Esophagus muscularis mucosa (tissue), 4 donors: ENCODE data around the gene GPX7. TPM values are rescaled to one million over a fixed set of nuclear protein-coding genes. Genes with fewer than 3 reads are reported as not detected.
A peak's percentile ranks its signal among the peaks of the same experiment; 100 is the strongest.

Experiments
- DNase-seq: peaks from one replicate; pipeline ENCODE4 v3.0.0-alpha.2; 2017; ENCODE audit errors: extremely low spot score
- H3K27ac ChIP-seq, 4 donors: fragments of 200-600 bp; sonication (generic); replicated peaks in 1 of 4; 1 replicate in 3 of 4; 2 replicates in 1 of 4; pipeline ENCODE4 v1.5.1; 2016 to 2019; ENCODE audit warnings: mild to moderate bottlenecking in 1 of 4
- H3K27me3 ChIP-seq, 4 donors: fragments of 200-600 bp; sonication (generic); one replicate each; pipeline versions ENCODE4 v1.5.1 to v1.6.0; 2016 to 2019
- H3K36me3 ChIP-seq, 4 donors: fragments of 200-600 bp; sonication (generic); one replicate each; pipeline ENCODE4 v1.5.1; 2016 to 2019
- H3K4me1 ChIP-seq, 4 donors: fragments of 200-600 bp; sonication (generic); one replicate each; pipeline ENCODE4 v1.5.1; 2016 to 2019
- H3K4me3 ChIP-seq, 4 donors: fragments of 200-600 bp; sonication (generic); 1 replicate in 2 of 4; 2 replicates in 2 of 4; pipeline ENCODE4 v1.5.1; 2016 to 2019; ENCODE audit warnings: mild to moderate bottlenecking in 4 of 4, moderate library complexity in 1 of 4
- H3K9me3 ChIP-seq, 4 donors: fragments of 200-600 bp; sonication (generic); 1 replicate in 3 of 4; 2 replicates in 1 of 4; pipeline ENCODE4 v1.5.1; 2016 to 2019
- CTCF ChIP-seq, 3 experiments: fragments of 200-600 bp in 2 of 3; fragments of 450-650 bp in 1 of 3; sonication (generic) in 2 of 3; IDR thresholded peaks; one replicate each; pipeline ENCODE4 v1.5.1; 2017 to 2019; ENCODE audit warnings: antibody characterized with exemption in 3 of 3, mild to moderate bottlenecking in 2 of 3, moderate library complexity in 1 of 3
- EP300 ChIP-seq: sonication (generic); formaldehyde crosslinking; IDR thresholded peaks from one replicate; pipeline ENCODE4 v1.6.1; 2017; ENCODE audit warnings: antibody characterized with exemption
- POLR2A ChIP-seq: fragments of 450-650 bp; IDR thresholded peaks from one replicate; pipeline ENCODE4 v1.6.1; 2017; ENCODE audit warnings: antibody characterized with exemption, moderate library complexity, mild to moderate bottlenecking, low read depth
- POLR2AphosphoS5 ChIP-seq, 2 donors: sonication (generic); formaldehyde crosslinking; IDR thresholded peaks; one replicate each; pipeline ENCODE4 v1.6.1; 2017; ENCODE audit warnings: antibody characterized with exemption in 2 of 2
- WGBS: methylation state at CpG from one replicate; pipeline ENCODE4 v1.1.5; 2018; 5-methylcytosine and 5-hydroxymethylcytosine counted together
- intact Hi-C: fragments of 100-400 bp; cut with DNase I; formaldehyde crosslinking; loops from one replicate; pipeline ENCODE4 v1.15.1; 2023
- total RNA-seq, 4 donors: library from RNA; depleted of rRNA; stranded (reverse); fragments of >200 nt; gene quantifications; one replicate each; pipeline versions ENCODE4 v1.1.0 to v1.2.1, GENCODE V29; 2016

The GPX7 gene
- total RNA-seq, 4 donors from 2014 or later: 9.3 to 17.3 (median 16.4) TPM

- H3K4me1 ChIP-seq: peaks cover 15 to 25% (median 23%) of the 10 kb centered on the region in 4 donors
- no peak for DNase-seq
- no peak overlapping the region for H3K4me3 ChIP-seq
- no peaks in the 10 kb centered on the region for H3K9me3 ChIP-seq
- H3K36me3 ChIP-seq: no peaks in the 10 kb centered on the region
- WGBS: 96% methylated on average over 7 of the region's 7 CpGs
- no peaks in the 10 kb centered on the region for H3K27me3 ChIP-seq
- intact Hi-C loops: no loop called here
- TF ChIP-seq CTCF (IDR thresholded peaks at IDR 0.05) (no peak), EP300 (no peak), POLR2A (no peak), POLR2AphosphoS5 (IDR thresholded peaks at IDR 0.05) (no peak)
- H3K27ac ChIP-seq: no peak overlapping the region
Observed at GRCh38 chr1:52598729-52599128, 3.4 kb upstream of the GPX7 start.

- no peak overlapping the region for H3K4me3 ChIP-seq
- no peak for DNase-seq
- TF ChIP-seq POLR2AphosphoS5 (IDR thresholded peaks at IDR 0.05) (no peak), POLR2A (no peak), EP300 (no peak), CTCF (IDR thresholded peaks at IDR 0.05) (no peak)
- no peaks in the 10 kb centered on the region for H3K36me3 ChIP-seq
- H3K27ac ChIP-seq: no peak overlapping the region
- intact Hi-C loops: no loop called here
- WGBS: 94% methylated on average over 7 of the region's 7 CpGs
- H3K27me3 ChIP-seq: no peaks in the 10 kb centered on the region
- peaks cover 20 to 30% (median 28%) of the 10 kb centered on the region in 4 donors for H3K4me1 ChIP-seq
- H3K9me3 ChIP-seq: no peaks in the 10 kb centered on the region
Observed at GRCh38 chr1:52599236-52599635, 2.9 kb upstream of the GPX7 start.

- TF ChIP-seq POLR2AphosphoS5 (IDR thresholded peaks at IDR 0.05): no peak
- no peak for TF ChIP-seq CTCF (IDR thresholded peaks at IDR 0.05)
- TF ChIP-seq EP300: no peak
- H3K36me3 ChIP-seq: no peaks in the 10 kb centered on the region
- no peak for DNase-seq
- intact Hi-C loops: loop anchor here (5.0 to 10.0 kb wide), 2 partner anchors 48 to 94 kb away; partner anchors contain the start of genes COA7 and TUT4
- no peaks in the 10 kb centered on the region for H3K9me3 ChIP-seq
- H3K27ac ChIP-seq: no peak overlapping the region
- H3K4me3 ChIP-seq: no peak overlapping the region
- WGBS: 93% methylated on average over 8 of the region's 8 CpGs
- H3K27me3 ChIP-seq: no peaks in the 10 kb centered on the region
- H3K4me1 ChIP-seq: peaks cover 21 to 37% (median 33%) of the 10 kb centered on the region in 4 donors
Observed at GRCh38 chr1:52600533-52601179, 1.5 kb upstream of the GPX7 start.

GRCh38 chr1:52601519-52601918 lies 652 bp upstream of the GPX7 start:
- intact Hi-C loops: loop anchor here (5.0 to 10.0 kb wide), 2 partner anchors 49 to 93 kb away; partner anchors contain the start of genes COA7 and TUT4
- H3K9me3 ChIP-seq: no peaks in the 10 kb centered on the region
- 61% methylated on average over 3 of the region's 3 CpGs for WGBS
- H3K27ac ChIP-seq: peak overlapping the region; percentile 81 to 87 (median 85)
- no peak for TF ChIP-seq CTCF (IDR thresholded peaks at IDR 0.05)
- TF ChIP-seq POLR2AphosphoS5 (IDR thresholded peaks at IDR 0.05): no peak
- TF ChIP-seq POLR2A: no peak
- no peak for TF ChIP-seq EP300
- H3K27me3 ChIP-seq: no peaks in the 10 kb centered on the region
- H3K36me3 ChIP-seq: peaks cover 0 to 4% (median 1%) of the 10 kb centered on the region in 4 donors
- no peak for DNase-seq
- H3K4me3 ChIP-seq: peak overlapping the region; percentile 66 to 74 (median 69)
- peaks cover 21 to 37% (median 33%) of the 10 kb centered on the region in 4 donors for H3K4me1 ChIP-seq
